GM19328 (cell line): ENCODE results near the gene OR6C4.
"Not testable (repeated sequence)": the region's sequence is repeated elsewhere in the genome, so short reads cannot be mapped to it uniquely, and the experiment has no call there.

Experiments
- ATAC-seq: cut with Tn5 transposase; IDR thresholded peaks from one replicate; pipeline ENCODE4 v1.9.1; 2021; ENCODE audit warnings: mild to moderate bottlenecking, moderate library complexity; ENCODE audit not compliant: unreplicated experiment

Gene OR6C4

DNA sequence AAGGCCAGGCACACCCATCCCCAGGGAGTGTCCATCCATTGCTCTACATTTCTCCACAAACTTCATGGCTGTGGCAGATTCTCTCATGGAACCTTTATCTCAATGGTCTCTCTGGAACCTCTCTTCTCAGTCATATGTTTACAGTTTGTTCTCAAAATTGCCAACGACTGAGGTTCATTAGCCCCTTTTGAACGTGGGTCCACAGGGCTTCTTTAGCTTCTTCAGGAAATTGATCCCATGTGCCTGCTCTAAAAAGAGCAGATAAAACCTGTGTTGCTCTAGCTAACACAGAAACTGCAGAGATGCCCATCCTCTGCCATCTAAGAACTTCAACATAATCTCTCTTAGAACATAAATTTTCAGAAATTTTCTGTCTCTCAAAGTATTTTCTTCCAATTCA lies at the start of gene OR6C4:
TSS of gene OR6C4 (plus strand) at position 301 of the 400 bp plus-strand sequence. CDS start 1,625 bp downstream, outside the sequence.
- ATAC-seq, result no peak

DNA sequence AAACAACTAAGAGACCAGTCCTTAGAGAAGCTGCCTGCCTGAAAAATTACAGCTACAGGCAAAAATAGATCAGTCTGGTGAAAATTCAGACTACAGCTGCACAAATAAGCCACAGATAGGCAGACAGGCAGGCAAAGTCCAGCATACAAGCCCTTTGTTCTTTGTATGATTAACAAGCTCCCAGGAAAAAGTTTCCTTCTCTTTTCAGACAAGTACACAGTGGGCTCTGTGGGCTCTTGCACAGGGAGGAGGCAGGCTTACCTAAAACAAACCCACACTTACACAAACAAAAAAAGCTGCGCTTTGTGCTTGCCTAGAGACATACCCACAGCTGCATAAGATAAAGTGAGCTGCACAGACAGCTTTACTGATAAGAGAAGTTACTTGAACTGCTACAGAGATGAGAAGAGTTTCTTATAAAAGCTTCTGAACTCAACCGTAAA lies 49.6 kb upstream of the OR6C4 start:
- no peak for ATAC-seq

DNA sequence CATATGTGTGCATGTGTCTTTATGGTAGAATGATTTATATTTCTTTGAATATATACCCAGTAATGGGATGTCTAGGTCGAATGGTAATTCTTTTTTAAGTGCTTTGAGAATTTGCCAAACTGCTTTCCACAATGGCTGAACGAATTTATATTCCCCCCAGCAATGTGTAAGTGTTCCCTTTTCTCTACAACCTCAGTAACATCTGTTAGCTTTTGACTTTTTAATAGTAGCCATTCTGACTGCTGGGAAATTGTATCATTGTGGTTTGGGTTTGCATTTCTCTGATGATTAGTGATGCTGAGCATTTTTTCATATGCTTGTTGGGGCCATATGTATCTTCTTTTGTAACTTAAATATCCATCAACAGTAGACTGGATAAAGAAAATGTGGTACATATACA lies 47.8 kb upstream of the OR6C4 start:
- ATAC-seq, result no peak

DNA sequence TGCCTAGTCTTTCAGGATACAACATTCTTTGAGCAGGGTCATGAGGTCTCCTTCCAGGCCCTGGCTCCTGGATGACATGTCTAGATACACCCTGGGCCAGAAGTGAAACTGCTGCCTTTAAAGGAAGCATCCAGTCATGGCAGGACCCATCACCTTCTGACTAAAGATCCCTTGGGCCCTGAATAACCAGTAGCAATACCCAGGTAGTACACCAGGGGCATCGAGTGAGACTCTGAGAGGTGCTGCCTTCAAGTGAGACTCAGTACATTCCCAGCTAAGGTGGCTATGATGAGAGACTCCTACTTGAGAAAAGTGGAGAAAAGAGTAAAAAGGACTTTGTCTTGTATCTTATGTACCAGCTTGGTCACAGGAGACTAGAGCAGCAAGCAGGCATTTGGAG lies 33.7 kb upstream of the OR6C4 start:
- ATAC-seq, result no peak

DNA sequence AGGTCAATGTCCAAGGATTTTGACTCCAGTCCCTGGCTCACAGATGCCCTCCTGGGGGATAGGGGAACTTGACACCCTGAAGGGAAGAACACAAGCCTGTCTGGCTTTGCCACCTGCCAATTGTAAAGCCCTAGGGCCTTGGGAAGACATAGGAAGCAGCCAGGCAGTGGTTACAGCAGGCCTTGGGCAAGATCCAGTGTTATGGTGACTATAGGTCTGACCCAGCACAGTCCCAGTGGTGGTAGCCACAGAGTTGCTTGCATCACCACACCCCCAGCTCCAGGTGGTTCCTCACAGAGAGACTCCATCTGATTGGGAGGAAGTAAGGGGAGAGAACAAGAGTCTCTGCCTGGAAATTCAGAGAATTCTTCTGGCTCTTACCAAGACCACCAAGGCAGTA lies 33.0 kb upstream of the OR6C4 start:
- no peak for ATAC-seq

DNA sequence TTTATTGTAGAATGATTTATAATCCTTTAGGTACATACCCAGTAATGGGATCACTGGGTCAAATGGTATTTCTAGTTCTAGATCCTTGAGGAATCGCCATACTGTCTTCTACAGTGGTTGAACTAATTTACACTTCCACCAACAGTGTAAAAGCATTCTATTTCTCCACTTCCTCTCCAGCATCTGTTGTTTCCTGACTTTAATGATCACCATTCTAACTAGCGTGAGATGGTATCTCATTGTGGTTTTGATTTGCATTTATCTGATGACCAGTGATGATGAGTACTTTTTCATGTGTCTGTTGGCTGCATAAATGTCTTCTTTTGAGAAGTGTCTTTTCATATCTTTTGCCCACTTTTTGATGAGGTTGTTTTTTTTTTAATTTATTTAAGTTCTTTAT lies 1.2 kb upstream of the OR6C4 start:
- ATAC-seq, result not testable (repeated sequence)

DNA sequence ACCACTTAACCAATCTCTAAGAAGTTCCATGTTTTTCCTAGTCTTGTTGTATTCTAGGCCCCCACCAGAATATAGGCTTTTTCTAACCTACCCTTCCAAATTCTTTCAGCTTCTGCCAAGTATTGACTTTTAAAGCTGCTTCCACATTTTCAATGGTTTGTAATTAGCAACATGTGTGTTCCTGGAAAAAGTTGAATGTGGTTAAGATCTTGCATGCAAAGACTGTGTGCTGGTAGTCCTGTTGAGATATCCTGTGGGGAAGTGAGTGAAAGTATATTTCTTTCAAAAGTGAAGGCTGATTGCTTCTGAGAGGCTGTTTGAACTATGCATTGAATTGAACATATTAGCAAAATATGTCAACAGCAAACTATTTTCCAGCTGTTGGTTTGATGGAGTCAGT lies 646 bp upstream of the OR6C4 start:
- ATAC-seq, result no peak

DNA sequence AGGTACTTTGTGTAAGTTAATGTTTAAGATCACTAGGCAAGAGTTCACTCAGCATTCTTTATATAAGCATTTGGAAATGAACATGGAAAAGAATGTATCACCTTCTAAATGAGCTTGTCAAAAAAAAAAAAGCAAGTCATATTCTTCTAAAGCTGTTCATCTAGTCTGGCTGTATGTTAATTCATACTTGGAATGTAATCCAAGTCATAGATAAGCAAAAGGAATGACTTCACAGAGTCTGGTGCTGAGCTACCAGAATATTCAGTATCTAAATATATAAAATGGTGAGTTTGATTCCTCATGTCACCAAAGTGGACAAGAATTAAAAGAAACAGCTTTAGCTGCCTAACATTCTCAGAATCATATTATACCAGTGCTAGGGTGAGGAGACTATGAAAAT lies 4.9 kb downstream of the OR6C4 start:
- ATAC-seq, result no peak

DNA sequence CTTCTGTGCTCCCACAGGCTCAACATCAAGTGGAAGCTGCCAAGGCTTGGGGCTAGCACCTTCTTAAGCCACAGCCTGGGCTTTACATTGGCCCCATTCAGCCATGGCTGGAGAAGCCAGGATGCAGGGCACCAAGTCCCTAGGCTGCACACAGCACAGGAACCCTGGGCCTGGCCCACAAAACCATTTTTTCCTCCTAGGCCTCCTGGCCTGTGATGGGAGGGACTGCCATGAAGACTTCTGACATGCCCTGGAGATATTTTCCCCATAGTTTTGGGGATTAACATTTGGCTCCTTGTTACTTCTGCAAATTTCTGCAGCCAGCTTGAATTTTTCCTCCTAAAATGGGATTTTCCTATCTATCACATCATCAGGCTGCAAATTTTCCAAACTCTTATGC lies 20.7 kb downstream of the OR6C4 start:
- ATAC-seq, result not testable (repeated sequence)

DNA sequence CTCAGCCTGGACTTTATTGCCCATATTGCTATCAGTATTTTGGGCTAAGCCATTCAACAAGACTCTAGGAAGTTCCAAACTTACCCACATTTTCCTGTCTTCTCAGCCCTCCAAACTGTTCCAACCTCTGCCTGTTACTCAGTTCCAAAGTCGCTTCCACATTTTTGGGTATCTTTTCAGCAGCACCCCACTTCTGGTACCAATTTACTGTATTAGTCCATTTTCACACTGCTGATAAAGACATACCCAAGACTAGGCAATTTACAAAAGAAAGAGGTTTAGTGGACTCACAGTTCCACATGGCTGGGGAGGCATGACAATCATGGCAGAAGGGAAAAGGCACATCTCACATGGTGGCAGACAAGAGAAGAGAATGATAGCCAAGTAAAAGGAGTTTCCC lies 21.3 kb downstream of the OR6C4 start:
- not testable (repeated sequence) for ATAC-seq

DNA sequence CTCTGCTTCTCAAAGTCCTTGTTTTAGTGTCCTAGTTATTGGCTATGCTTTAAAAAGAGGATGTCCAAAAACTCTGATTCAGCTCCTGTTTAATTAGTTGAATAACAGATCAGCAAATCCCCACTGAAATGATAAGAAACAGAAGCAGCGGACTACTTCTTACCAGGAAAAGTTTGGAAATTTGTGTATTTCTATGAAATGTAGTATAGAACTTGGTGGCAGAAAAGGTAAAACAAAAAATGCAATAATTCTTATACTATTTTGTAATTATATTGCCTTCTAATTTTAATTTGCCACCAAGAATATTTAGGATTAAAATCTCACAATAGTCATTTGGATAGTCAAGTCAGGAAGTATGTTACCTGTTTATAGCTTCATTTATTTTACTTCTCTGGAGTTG lies 22.8 kb downstream of the OR6C4 start, which contains the start of gene OR2AP1:
TSS of gene OR2AP1 (plus strand) at position 301 of the 400 bp plus-strand sequence. CDS start 1,947 bp downstream, outside the sequence.
- no peak for ATAC-seq

DNA sequence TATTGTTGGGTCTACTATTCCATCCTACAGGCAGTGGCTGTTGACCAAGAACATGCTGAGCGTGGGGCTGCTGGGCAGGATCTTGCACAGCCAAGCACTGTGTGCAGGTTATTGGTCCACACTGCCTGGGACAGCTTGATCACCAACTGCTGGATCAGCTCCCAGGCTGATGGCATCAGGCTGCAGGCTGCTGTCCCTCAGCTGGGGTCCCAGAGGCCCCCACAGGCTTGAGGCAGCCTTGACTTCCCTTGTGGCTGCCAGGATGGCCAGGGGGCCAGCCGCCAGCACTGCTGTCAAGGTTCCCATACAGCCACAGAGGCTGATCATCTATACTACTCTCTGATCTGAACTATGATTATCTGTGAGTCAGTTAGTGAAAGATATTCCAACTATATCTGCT lies 32.7 kb downstream of the OR6C4 start:
- no peak for ATAC-seq

DNA sequence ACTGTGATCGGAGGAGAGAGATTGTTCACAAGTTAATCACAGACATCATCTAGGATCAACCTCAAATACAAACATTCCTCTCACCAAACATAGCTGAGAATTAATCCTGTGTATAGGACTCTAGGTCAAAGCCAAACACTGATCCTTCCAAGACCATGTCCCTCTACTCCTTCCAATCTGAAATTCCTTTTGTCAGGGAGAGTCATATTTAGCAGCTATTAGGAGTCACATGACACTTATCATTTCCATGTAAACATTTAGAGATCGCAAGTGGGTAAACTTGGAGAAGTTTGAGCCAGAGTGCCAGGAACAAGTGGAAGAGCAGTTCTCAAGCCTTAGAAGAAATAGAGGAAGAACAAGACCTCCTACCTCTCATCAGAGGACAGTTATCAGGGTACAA lies 36.4 kb downstream of the OR6C4 start:
- no peak for ATAC-seq

DNA sequence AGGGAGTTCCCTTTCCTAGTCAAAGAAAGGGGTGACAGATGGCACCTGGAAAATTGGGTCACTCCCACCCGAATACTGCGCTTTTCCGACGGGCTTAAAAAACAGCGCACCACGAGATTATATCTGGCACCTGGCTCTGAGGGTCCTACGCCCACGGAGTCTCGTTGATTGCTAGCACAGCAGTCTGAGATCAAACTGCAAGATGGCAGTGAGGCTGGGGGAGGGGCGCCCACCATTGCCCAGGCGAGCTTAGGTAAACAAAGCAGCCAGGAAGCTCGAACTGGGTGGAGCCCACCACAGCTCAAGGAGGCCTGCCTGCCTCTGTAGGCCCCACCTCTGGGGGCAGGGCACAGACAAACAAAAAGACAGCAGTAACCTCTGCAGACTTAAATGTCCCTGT lies 40.8 kb downstream of the OR6C4 start:
- ATAC-seq, result not testable (repeated sequence)
